H1 (cell line): ENCODE measurements around the gene PHACTR2. TPM values are rescaled to one million over a fixed set of nuclear protein-coding genes. Genes with fewer than 3 reads are reported as not detected.

Experiments
- POLR2AphosphoS5 ChIP-seq: IDR thresholded peaks from 2 replicates; pipeline ENCODE4 v1.6.1; 2011; ENCODE audit warnings: low read depth, low read length
- POU5F1 ChIP-seq: IDR thresholded peaks from 2 replicates; pipeline ENCODE4 v1.6.1; 2011; ENCODE audit warnings: low read depth, mild to moderate bottlenecking, low read length, moderate library complexity
- SAP30 ChIP-seq: fragments of 300-600 bp; sonication (generic); IDR thresholded peaks from 2 replicates; pipeline ENCODE4 v1.7.1; 2012; ENCODE audit warnings: low read length, moderate library complexity, mild to moderate bottlenecking, inconsistent platforms; ENCODE audit not compliant: insufficient read depth, insufficient replicate concordance
- SIX5 ChIP-seq: IDR thresholded peaks from 2 replicates; pipeline ENCODE4 v1.6.1; 2011; ENCODE audit warnings: mild to moderate bottlenecking, low read depth, low read length
- YY1 ChIP-seq: IDR thresholded peaks from 2 replicates; pipeline ENCODE4 v1.6.1; 2011; ENCODE audit warnings: low read depth, mild to moderate bottlenecking, low read length
- polyA plus RNA-seq, 7 experiments: library from polyadenylated mRNA; depleted of rRNA in 3 of 7; stranded (reverse) in 5 of 7; unstranded in 2 of 7; fragments of >200 nt in 5 of 7; fragments of 200-250 nt in 2 of 7; gene quantifications; 1 replicate in 5 of 7; 2 replicates in 1 of 7; 4 replicates in 1 of 7; pipeline versions ENCODE4 v1.2.1 to v1.2.3, GENCODE V29; 2011 to 2013; ENCODE audit warnings: missing spikeins in 2 of 7, mixed read lengths in 2 of 7
- total RNA-seq: library from RNA; stranded (reverse); fragmentation: NEBNext Ultra II Directional; extraction: Animal tissue kit (Norgen Biotek cat#: 25700); gene quantifications from 2 replicates; pipeline ENCODE4 v1.2.1, GENCODE V29; 2021
- TF ChIP-seq, protein P1 (sequence below): IDR thresholded peaks from 2 replicates; pipeline ENCODE4 v1.6.1; 2012; ENCODE audit warnings: inconsistent platforms

PHACTR2 gene
- total and polyA plus RNA-seq, 2 of the 8 experiments (the other 6 are each of a cell fraction or from before 2014, with no cell fraction given): 16.9 to 131 TPM

DNA sequence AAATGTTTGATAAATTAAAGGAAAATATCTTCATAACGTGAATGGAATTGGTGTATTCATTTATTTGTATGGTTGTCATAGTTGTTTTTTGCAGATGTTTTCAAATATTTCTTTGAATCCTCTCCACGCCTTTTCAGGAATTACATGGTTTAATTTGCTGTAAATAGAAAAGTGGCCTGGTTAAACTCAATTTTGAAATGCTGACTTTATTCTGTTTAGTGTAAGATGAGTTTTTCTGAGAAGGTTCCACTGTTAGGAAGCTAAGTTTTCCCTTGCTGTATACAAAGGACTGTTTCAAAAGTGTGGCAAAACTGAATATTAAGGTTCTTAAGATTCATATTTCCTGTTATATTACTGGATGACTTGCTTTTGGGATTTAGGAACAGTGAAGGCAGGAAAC is 186.0 kb downstream of the PHACTR2 start (continued):
- no peak for TF ChIP-seq YY1
- TF ChIP-seq SIX5: no peak
- TF ChIP-seq POU5F1: no peak
- no peak for TF ChIP-seq POLR2AphosphoS5
- TF ChIP-seq, protein P1, sequence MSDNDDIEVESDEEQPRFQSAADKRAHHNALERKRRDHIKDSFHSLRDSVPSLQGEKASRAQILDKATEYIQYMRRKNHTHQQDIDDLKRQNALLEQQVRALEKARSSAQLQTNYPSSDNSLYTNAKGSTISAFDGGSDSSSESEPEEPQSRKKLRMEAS: no peak
- no peak for TF ChIP-seq SAP30
